Stimulated activated CD4-positive, alpha-beta T cell treated with anti-CD3 and anti-CD28 coated beads, Interleukin-15, amount 100 ng/mL, for 1 hour (primary cell): ENCODE results near the gene MAPK6.
"Not testable (repeated sequence)": the region's sequence is repeated elsewhere in the genome, so short reads cannot be mapped to it uniquely, and the experiment has no call there.

Experiments used
- DNase-seq, 2 donors: peaks; one replicate each; pipeline ENCODE4 v3.0.0-alpha.2; 2020; ENCODE audit warnings: low read depth in 1 of 2, low spot score in 1 of 2

MAPK6 gene

GRCh38 chr15:52042051-52042851 is 23.2 kb downstream of the MAPK6 start:
- no peak for DNase-seq

- not testable (repeated sequence) for DNase-seq
Measured at GRCh38 chr15:52045795-52046298, 26.8 kb downstream of the MAPK6 start.

- DNase-seq: not testable (repeated sequence)
Measured at GRCh38 chr15:52046552-52046951, 27.5 kb downstream of the MAPK6 start.

GRCh38 chr15:52050416-52050815 is 31.4 kb downstream of the MAPK6 start:
- DNase-seq: no peak

GRCh38 chr15:52052066-52052935 is 33.3 kb downstream of the MAPK6 start:
- DNase-seq: no peak

- DNase-seq: no peak
Measured at GRCh38 chr15:52054381-52054780, 35.4 kb downstream of the MAPK6 start.

- not testable (repeated sequence) for DNase-seq
Measured at GRCh38 chr15:52054858-52055257, 35.8 kb downstream of the MAPK6 start.

GRCh38 chr15:52056001-52056400 is 37.0 kb downstream of the MAPK6 start:
- DNase-seq: no peak

- no peak for DNase-seq
Measured at GRCh38 chr15:52056496-52056895, 37.5 kb downstream of the MAPK6 start.

GRCh38 chr15:52057996-52058395 is 39.0 kb downstream of the MAPK6 start:
- no peak for DNase-seq

- DNase-seq: no peak
Measured at GRCh38 chr15:52060501-52060900, 41.5 kb downstream of the MAPK6 start.

GRCh38 chr15:52066842-52067544 is 48.0 kb downstream of the MAPK6 start:
- DNase-seq: no peak

- DNase-seq: no peak
Measured at GRCh38 chr15:52067545-52067926, 48.5 kb downstream of the MAPK6 start.

GRCh38 chr15:52068004-52068615 is 49.1 kb downstream of the MAPK6 start:
- no peak for DNase-seq

GRCh38 chr15:52069559-52069958 is 50.5 kb downstream of the MAPK6 start:
- no peak for DNase-seq

GRCh38 chr15:52071570-52071969 is 52.6 kb downstream of the MAPK6 start:
- DNase-seq: no peak

GRCh38 chr15:52076889-52077781 is 58.1 kb downstream of the MAPK6 start:
- no peak for DNase-seq

GRCh38 chr15:52078197-52078875 is 59.3 kb downstream of the MAPK6 start:
- no peak for DNase-seq
